Measurements from ENCODE around the gene SLC15A4. TPM values are rescaled to one million over a fixed set of nuclear protein-coding genes. Genes with fewer than 3 reads are reported as not detected.
A peak's percentile ranks its signal among the peaks of the same experiment; 100 is the strongest.

The SLC15A4 gene
- total RNA-seq: 29.3 and 34.3 TPM in 2 replicates
- long read RNA-seq, transcript SLC15A4-201 (8 exons, 2,779 nt): major isoform, 5 of 27 reads
- long read RNA-seq, partial matches to known transcripts: 15 of 27 reads
- long read RNA-seq, other reads (novel, unspliced or antisense): 1 of 27 reads

DNA sequence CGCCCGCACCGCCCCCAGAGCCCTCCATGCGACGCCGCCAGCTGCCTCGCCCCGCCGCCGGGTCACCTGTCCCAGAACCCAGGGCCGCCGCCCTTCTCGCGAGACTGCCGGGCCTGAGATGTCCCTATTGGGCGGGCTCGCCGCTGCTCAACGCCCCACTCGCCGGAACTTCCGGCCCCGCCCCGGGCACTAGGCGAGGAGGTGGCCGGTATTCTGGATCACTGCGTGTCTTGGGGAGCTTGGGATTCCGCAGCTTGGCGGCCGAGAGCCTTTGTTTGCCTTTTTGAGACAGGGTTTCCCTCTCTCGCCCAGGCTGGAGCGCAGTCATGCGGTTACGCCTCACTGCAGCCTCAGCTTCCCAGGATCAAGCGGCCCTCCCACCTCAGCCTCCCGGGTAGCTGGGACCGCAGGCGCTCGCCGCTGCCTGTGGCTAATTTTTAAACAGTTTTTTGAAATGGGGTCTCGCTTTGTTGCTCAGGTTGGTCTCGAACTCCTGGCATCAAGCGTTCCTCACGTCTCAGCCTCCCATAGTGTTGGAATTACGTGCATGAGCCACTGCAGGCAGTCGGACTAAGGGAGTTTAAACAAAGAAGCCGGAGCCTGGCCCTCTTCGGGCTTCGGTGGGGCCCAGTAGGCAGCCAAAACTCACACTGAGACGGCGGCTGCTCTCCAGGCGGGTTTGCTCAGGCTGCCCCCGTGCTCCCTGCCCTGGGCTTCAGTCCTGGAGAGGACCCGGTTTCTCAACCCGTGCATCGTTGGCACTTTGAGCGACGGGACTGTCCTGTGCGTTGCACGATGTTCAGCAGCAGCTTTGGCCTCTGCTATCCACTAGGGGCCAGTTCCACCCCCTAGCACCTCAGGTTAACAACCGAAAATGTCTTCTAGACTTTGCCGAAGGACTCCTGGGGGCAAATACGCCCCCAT is at the start of gene SLC15A4:
SLC15A4 (minus strand) TSS at position 43 of the 924 bp plus-strand sequence; CDS start at position 28, 15 bp downstream.
- peaks cover 3% of the 10 kb centered on the region for H3K36me3 Mint-ChIP-seq (ENCODE audit: unreplicated experiment)
- no peaks in the 10 kb centered on the region for H3K27me3 Mint-ChIP-seq (ENCODE audit: unreplicated experiment)
- H3K4me3 Mint-ChIP-seq (ENCODE audit: unreplicated experiment): peak within 1 kb of the TSS; percentile 88
- peaks cover 31% of the 10 kb centered on the region for H3K4me1 Mint-ChIP-seq (ENCODE audit: unreplicated experiment)
- TF ChIP-seq, protein P1, sequence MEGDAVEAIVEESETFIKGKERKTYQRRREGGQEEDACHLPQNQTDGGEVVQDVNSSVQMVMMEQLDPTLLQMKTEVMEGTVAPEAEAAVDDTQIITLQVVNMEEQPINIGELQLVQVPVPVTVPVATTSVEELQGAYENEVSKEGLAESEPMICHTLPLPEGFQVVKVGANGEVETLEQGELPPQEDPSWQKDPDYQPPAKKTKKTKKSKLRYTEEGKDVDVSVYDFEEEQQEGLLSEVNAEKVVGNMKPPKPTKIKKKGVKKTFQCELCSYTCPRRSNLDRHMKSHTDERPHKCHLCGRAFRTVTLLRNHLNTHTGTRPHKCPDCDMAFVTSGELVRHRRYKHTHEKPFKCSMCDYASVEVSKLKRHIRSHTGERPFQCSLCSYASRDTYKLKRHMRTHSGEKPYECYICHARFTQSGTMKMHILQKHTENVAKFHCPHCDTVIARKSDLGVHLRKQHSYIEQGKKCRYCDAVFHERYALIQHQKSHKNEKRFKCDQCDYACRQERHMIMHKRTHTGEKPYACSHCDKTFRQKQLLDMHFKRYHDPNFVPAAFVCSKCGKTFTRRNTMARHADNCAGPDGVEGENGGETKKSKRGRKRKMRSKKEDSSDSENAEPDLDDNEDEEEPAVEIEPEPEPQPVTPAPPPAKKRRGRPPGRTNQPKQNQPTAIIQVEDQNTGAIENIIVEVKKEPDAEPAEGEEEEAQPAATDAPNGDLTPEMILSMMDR (IDR thresholded peaks at IDR 0.05): no peak
- peak within 1 kb of the TSS; percentile 92 for H3K27ac Mint-ChIP-seq (ENCODE audit: unreplicated experiment)
- DNase-seq (ENCODE audit: extremely low spot score, unreplicated experiment): peak; percentile 98
- H3K9me3 Mint-ChIP-seq (ENCODE audit: unreplicated experiment): no peaks in the 10 kb centered on the region

DNA sequence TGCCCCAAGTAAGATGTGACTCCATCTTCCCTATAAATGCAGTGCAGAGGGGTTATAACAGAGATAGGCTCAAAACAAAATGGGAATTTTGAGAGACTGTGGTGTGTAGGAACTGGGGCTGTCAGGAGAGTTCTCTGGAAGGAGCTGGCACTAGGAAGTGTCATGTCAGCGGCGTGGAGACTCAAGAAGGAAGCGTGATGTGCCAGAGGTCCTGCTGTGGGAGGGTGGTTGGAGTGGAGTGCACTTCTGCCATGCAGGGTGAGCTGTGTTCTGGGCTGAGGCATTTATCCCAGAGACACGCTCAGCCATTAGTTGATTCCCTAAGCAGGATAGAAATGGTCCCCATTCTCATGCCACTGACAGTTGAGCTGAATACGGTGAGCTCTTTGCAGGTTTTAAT is 48.5 kb upstream of the SLC15A4 start:
- Mint-ChIP-seq H3K36me3 (ENCODE audit: unreplicated experiment) (no peaks in the 10 kb centered on the region), H3K27me3 (ENCODE audit: unreplicated experiment) (no peaks in the 10 kb centered on the region), H3K4me3 (ENCODE audit: unreplicated experiment) (no peak overlapping the region), H3K27ac (ENCODE audit: unreplicated experiment) (no peak overlapping the region), H3K4me1 (ENCODE audit: unreplicated experiment) (no peaks in the 10 kb centered on the region), H3K9me3 (ENCODE audit: unreplicated experiment) (peaks cover 21% of the 10 kb centered on the region)
- TF ChIP-seq, protein P1 (IDR thresholded peaks at IDR 0.05): no peak
- DNase-seq (ENCODE audit: extremely low spot score, unreplicated experiment): no peak

DNA sequence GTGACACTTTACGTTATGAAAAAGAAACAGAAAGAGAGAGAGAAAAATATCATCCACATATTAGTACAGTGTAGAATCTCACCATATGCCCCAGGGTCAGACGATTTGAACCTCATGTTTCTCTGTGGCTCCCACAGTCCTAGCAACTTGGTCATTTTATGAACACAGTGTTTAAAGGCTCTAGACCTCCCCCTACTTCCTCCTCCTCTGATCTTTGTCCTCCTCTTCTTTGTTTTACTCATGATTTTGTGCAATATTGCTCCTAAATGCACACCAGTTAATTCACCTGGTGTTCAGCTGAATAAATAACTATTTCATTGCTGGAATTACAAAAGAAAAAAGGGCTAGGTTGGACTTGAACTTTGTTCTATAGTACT is 47.7 kb upstream of the SLC15A4 start:
- Mint-ChIP-seq H3K9me3 (ENCODE audit: unreplicated experiment) (peaks cover 13% of the 10 kb centered on the region), H3K27me3 (ENCODE audit: unreplicated experiment) (no peaks in the 10 kb centered on the region), H3K4me1 (ENCODE audit: unreplicated experiment) (no peaks in the 10 kb centered on the region), H3K4me3 (ENCODE audit: unreplicated experiment) (no peak overlapping the region), H3K27ac (ENCODE audit: unreplicated experiment) (no peak overlapping the region), H3K36me3 (ENCODE audit: unreplicated experiment) (no peaks in the 10 kb centered on the region)
- DNase-seq (ENCODE audit: extremely low spot score, unreplicated experiment): no peak
- TF ChIP-seq, protein P1 (IDR thresholded peaks at IDR 0.05): no peak

DNA sequence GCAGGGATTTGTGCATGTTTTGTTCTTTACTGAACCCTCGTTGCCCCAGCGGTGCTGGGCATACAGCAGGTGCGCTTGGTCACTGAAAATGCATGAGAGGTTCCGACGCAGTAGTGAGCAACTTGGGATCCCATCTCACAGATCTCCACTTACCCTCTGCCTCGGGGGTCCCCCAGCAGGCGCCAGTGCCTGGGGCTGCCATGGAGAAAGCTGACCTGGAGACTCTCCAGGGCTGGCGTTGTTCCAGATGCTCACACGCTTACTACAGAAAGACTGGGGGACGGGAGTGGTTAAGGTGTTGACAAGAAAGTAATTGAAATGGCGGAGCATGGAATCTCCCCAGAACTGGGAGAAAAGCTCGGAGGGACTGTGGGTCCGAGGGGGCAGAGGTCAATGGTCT is 43.7 kb upstream of the SLC15A4 start:
- Mint-ChIP-seq H3K36me3 (ENCODE audit: unreplicated experiment) (no peaks in the 10 kb centered on the region), H3K4me1 (ENCODE audit: unreplicated experiment) (no peaks in the 10 kb centered on the region), H3K27me3 (ENCODE audit: unreplicated experiment) (no peaks in the 10 kb centered on the region), H3K27ac (ENCODE audit: unreplicated experiment) (no peak overlapping the region), H3K4me3 (ENCODE audit: unreplicated experiment) (no peak overlapping the region), H3K9me3 (ENCODE audit: unreplicated experiment) (peaks cover 4% of the 10 kb centered on the region)
- TF ChIP-seq, protein P1 (IDR thresholded peaks at IDR 0.05): no peak
- no peak for DNase-seq (ENCODE audit: extremely low spot score, unreplicated experiment)

DNA sequence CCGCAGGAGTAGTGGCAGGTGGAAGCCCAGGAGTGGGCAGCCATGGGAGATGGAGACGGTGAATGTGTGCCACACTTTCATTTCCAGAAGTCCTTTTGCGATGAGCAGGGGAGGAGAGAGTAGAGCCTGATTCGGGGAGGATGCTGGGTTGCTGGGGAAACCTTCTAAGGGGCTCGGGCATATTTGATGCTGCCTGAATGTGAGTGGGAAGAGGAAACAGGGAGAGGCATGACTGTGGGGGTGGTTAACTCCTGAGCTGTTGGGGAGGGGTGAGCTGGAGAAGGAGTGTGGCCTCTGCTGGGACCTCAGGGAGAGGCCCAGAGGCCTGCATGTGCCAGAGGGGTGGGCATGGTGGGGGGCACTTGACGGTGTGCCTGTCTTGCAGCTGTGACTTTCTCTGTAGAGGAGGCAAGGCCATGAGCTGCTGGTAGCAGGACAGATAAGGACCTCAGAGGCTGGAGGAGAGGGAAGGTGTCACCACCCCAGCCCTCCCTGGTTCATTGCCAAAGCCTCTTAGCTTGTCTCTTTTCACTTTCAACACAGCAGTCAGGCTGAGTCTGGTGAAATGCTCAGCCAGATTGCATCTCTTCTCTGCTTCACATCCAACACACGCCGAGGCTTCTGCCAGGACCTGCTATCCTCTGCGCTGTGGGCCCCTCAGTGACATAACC is 40.9 kb upstream of the SLC15A4 start:
- Mint-ChIP-seq H3K36me3 (ENCODE audit: unreplicated experiment) (no peaks in the 10 kb centered on the region), H3K9me3 (ENCODE audit: unreplicated experiment) (no peaks in the 10 kb centered on the region), H3K4me1 (ENCODE audit: unreplicated experiment) (no peaks in the 10 kb centered on the region), H3K27ac (ENCODE audit: unreplicated experiment) (no peak overlapping the region), H3K27me3 (ENCODE audit: unreplicated experiment) (no peaks in the 10 kb centered on the region), H3K4me3 (ENCODE audit: unreplicated experiment) (no peak overlapping the region)
- DNase-seq (ENCODE audit: extremely low spot score, unreplicated experiment): no peak
- TF ChIP-seq, protein P1 (IDR thresholded peaks at IDR 0.05): no peak
